BLaER1 treated with 17β-estradiol and CSF1 and Interleukin-3, amounts not matched to agents 10 nM and 100 nM (cell line): ENCODE data around the gene LRRTM3.

Experiments
- H3K27ac ChIP-seq, 11 experiments: shearing (Covaris generic); formaldehyde crosslinking; 2 replicates each; pipeline ENCODE4 v1.8.1; 2022
- H3K27me3 ChIP-seq, 11 experiments: shearing (Covaris generic); formaldehyde crosslinking; 2 replicates each; pipeline ENCODE4 v1.8.1; 2022
- H3K36me3 ChIP-seq, 11 experiments: shearing (Covaris generic); formaldehyde crosslinking; 2 replicates each; pipeline ENCODE4 v1.8.1; 2022
- H3K4me1 ChIP-seq, 10 experiments: shearing (Covaris generic); formaldehyde crosslinking; 2 replicates each; pipeline ENCODE4 v1.8.1; 2022
- H3K4me2 ChIP-seq, 11 experiments: shearing (Covaris generic); formaldehyde crosslinking; 2 replicates each; pipeline ENCODE4 v1.8.1; 2022
- H3K4me3 ChIP-seq, 10 experiments: shearing (Covaris generic); formaldehyde crosslinking; 2 replicates each; pipeline ENCODE4 v1.8.1; 2022
- H3K9ac ChIP-seq, 11 experiments: shearing (Covaris generic); formaldehyde crosslinking; 2 replicates each; pipeline ENCODE4 v1.8.1; 2022
- H3K9me3 ChIP-seq, 11 experiments: shearing (Covaris generic); formaldehyde crosslinking; replicated peaks in 1 of 11; 2 replicates each; pipeline ENCODE4 v1.8.1; 2022
- H4K20me1 ChIP-seq, 11 experiments: shearing (Covaris generic); formaldehyde crosslinking; 2 replicates each; pipeline ENCODE4 v1.8.1; 2022
- Cebpa-rat ChIP-seq, 11 experiments: shearing (Covaris generic); IDR thresholded peaks; 2 replicates each; pipeline ENCODE4 v1.8.1; 2022

Gene LRRTM3

GRCh38 chr10:67045404-67045803 lies 119.6 kb downstream of the LRRTM3 start:
- H3K4me3 ChIP-seq: no peak overlapping the region
- H3K4me1 ChIP-seq: no peaks in the 10 kb centered on the region
- H3K27me3 ChIP-seq: no peaks in the 10 kb centered on the region
- peaks cover 0 to 4% (median 0%) of the 10 kb centered on the region in 11 experiments; a peak in 1 of 22 replicates for H3K9me3 ChIP-seq
- TF ChIP-seq Cebpa-rat (IDR thresholded peaks at IDR 0.05): no peak
- no peaks in the 10 kb centered on the region for H4K20me1 ChIP-seq
- no peak overlapping the region for H3K9ac ChIP-seq
- H3K36me3 ChIP-seq: no peaks in the 10 kb centered on the region
- no peak overlapping the region for H3K4me2 ChIP-seq
- no peak overlapping the region for H3K27ac ChIP-seq

DNA sequence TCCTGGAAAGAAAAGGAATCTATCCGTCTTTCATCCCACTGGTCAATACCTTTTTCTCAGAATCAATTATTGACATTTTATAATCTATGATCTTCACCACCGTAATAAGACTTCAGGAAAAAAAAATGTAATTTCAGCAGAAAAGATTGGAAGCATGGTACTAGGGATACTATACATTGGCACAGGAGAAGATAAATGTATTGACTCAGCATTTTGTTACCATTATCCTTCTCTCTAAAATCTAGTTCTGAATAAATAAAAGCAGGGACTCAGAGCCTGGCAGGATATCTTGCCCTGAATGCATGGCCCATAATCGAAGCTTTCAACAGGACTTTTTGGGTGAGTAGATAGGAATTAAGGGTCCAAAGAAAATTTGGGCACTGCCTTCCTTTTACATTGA lies 120.7 kb downstream of the LRRTM3 start:
- Histone ChIP-seq H3K9me3 (peaks cover 0 to 4% (median 0%) of the 10 kb centered on the region in 11 experiments; a peak in 1 of 22 replicates), H3K4me2 (no peak overlapping the region), H3K27ac (no peak overlapping the region), H3K27me3 (no peaks in the 10 kb centered on the region), H3K36me3 (no peaks in the 10 kb centered on the region), H3K4me1 (no peaks in the 10 kb centered on the region), H4K20me1 (no peaks in the 10 kb centered on the region), H3K9ac (no peak overlapping the region), H3K4me3 (no peak overlapping the region)
- TF ChIP-seq Cebpa-rat (IDR thresholded peaks at IDR 0.05): no peak

DNA sequence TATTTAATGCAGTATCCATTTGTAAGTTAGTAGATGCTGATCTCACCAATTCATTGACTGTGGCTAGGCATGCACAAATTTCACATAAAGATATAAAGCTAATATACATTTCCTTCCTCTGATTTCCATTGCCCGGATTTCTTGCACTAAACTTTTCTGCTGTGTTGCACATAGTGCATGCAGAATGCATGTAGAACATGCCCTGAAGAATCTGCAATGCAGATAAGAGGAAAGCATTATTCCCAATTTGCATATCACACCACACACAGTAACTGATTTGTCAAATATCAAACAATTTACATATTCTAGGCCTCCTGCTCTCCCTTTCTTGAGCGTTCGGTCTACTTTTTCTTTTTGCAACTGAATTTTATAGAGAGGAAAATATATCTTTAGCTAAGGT lies 124.2 kb downstream of the LRRTM3 start:
- TF ChIP-seq Cebpa-rat (IDR thresholded peaks at IDR 0.05): no peak
- H3K36me3 ChIP-seq: no peaks in the 10 kb centered on the region
- H3K4me2 ChIP-seq: no peak overlapping the region
- no peaks in the 10 kb centered on the region for H3K27me3 ChIP-seq
- H3K9me3 ChIP-seq: peaks cover 0 to 4% (median 0%) of the 10 kb centered on the region in 11 experiments; a peak in 1 of 22 replicates
- no peak overlapping the region for H3K9ac ChIP-seq
- H3K4me1 ChIP-seq: no peaks in the 10 kb centered on the region
- no peak overlapping the region for H3K4me3 ChIP-seq
- no peak overlapping the region for H3K27ac ChIP-seq
- H4K20me1 ChIP-seq: no peaks in the 10 kb centered on the region

DNA sequence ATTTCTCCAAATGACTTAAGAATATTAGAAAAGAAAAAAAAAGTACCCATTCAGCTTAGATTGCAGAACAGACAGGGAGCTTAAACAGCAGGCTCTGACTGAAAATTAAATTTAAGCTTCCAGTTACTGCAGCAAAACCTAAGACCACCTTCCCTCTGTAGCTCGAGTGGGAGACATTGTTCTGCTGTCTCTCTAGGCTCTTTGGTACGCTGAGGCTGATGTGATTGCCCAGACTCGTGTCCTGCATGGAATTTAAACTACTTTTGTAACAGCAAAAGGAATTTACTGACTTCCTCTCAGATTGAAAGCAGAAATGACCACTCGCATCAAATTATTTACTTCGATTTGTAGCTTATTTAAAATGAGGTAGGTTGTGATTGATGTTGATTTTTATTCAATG lies 124.6 kb downstream of the LRRTM3 start:
- Histone ChIP-seq H3K9me3 (peaks cover 0 to 3% (median 0%) of the 10 kb centered on the region in 11 experiments; a peak in 1 of 22 replicates), H3K4me2 (no peak overlapping the region), H3K4me1 (no peaks in the 10 kb centered on the region), H3K4me3 (no peak overlapping the region), H3K36me3 (no peaks in the 10 kb centered on the region), H3K27ac (no peak overlapping the region), H4K20me1 (no peaks in the 10 kb centered on the region), H3K27me3 (no peaks in the 10 kb centered on the region), H3K9ac (no peak overlapping the region)
- no peak for TF ChIP-seq Cebpa-rat (IDR thresholded peaks at IDR 0.05)

GRCh38 chr10:67072654-67073053 lies 146.8 kb downstream of the LRRTM3 start:
- Histone ChIP-seq H3K27me3 (no peaks in the 10 kb centered on the region), H3K9me3 (no peaks in the 10 kb centered on the region), H3K9ac (no peak overlapping the region), H3K36me3 (no peaks in the 10 kb centered on the region), H3K4me2 (no peak overlapping the region), H4K20me1 (no peaks in the 10 kb centered on the region), H3K4me1 (no peaks in the 10 kb centered on the region), H3K4me3 (no peak overlapping the region), H3K27ac (no peak overlapping the region)
- no peak for TF ChIP-seq Cebpa-rat (IDR thresholded peaks at IDR 0.05)

DNA sequence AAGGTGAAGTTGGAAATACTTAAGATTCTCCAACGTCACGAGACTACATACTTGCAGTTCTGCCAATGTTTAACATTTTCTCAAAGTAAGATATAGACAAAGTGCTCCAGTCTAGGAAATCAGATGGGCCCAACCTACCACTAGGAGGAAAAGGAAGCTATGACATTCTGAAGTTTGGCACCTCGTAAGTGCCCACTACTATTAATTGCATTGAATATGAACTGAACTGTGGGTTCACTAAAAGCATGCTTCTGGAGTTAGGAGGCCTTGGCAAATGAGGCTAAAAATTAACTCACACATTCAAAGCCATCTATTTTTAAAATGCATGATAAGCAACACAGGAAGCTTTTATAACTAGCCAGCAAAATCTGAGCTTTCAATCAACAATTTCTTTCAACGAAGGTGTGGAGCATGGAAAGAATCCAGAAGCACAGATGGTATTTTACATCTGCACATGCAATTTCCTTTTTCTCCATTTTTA lies 149.7 kb downstream of the LRRTM3 start:
- no peak overlapping the region for H3K27ac ChIP-seq
- H3K36me3 ChIP-seq: no peaks in the 10 kb centered on the region
- H3K4me1 ChIP-seq: no peaks in the 10 kb centered on the region
- TF ChIP-seq Cebpa-rat (IDR thresholded peaks at IDR 0.05): no peak
- no peaks in the 10 kb centered on the region for H3K9me3 ChIP-seq
- no peak overlapping the region for H3K4me2 ChIP-seq
- no peaks in the 10 kb centered on the region for H4K20me1 ChIP-seq
- no peak overlapping the region for H3K4me3 ChIP-seq
- no peaks in the 10 kb centered on the region for H3K27me3 ChIP-seq
- H3K9ac ChIP-seq: no peak overlapping the region

DNA sequence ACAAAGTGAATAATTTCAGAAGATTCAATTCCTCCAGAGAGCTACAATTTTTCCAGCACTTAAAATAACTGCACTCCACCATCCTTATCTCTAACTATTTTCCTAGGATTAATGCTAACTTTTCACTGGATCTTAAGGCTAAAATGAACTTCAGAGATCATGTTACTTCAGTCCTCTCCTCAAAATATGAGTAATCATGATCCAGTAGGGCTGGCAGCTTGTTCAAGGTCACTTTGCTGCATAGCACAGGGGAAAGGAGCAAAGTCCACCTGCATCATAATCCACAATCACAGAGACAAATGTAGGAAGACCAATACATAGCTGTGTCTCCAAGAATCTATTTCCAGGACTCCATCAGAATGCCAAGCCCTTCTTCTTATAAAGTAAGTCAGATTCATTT lies 150.3 kb downstream of the LRRTM3 start:
- Histone ChIP-seq H3K4me1 (no peaks in the 10 kb centered on the region), H4K20me1 (no peaks in the 10 kb centered on the region), H3K27ac (no peak overlapping the region), H3K4me3 (no peak overlapping the region), H3K4me2 (no peak overlapping the region), H3K27me3 (no peaks in the 10 kb centered on the region), H3K9me3 (no peaks in the 10 kb centered on the region), H3K9ac (no peak overlapping the region), H3K36me3 (no peaks in the 10 kb centered on the region)
- TF ChIP-seq Cebpa-rat (IDR thresholded peaks at IDR 0.05): no peak

DNA sequence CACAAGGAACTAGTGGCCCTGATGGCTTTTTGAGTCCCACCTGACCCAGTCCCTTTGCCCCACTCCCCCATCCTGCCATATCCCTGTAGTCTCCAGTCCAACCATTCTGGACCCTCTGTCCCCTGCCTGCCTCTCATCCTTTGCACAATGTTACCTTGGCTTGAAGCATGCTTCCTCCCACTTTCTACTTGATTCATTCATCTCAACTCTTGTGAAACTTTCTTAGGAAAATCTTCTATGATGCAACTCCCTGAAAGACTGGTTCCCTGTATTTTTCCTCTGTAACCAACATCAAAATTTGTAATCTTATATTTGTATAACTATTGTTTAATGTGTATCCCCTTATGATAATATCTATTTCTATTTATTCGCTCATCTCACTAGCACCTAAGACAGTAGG lies 151.5 kb downstream of the LRRTM3 start:
- Histone ChIP-seq H3K27me3 (no peaks in the 10 kb centered on the region), H3K4me3 (no peak overlapping the region), H3K9me3 (no peaks in the 10 kb centered on the region), H4K20me1 (no peaks in the 10 kb centered on the region), H3K27ac (no peak overlapping the region), H3K36me3 (no peaks in the 10 kb centered on the region), H3K9ac (no peak overlapping the region), H3K4me2 (no peak overlapping the region), H3K4me1 (no peaks in the 10 kb centered on the region)
- TF ChIP-seq Cebpa-rat (IDR thresholded peaks at IDR 0.05): no peak

DNA sequence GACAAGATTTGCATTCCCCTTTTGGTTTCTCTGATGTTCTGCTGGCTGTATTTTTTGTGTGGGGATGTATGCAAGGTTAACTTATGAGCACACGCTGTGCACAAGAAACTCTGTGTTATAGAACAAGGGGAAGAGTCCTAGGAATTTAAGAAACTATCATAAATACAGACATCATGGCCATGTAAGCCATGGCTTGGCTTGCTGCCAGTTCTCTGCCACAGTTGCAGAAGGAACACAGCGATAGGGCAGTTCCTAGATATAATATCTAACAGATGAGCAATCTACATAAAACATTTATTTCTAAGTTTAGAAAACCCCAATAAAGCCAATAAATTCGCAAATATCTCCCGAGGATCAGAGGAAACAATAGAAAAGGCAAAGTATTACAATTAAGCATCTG lies 153.3 kb downstream of the LRRTM3 start:
- Histone ChIP-seq H3K9me3 (no peaks in the 10 kb centered on the region), H3K27ac (no peak overlapping the region), H4K20me1 (no peaks in the 10 kb centered on the region), H3K27me3 (no peaks in the 10 kb centered on the region), H3K36me3 (no peaks in the 10 kb centered on the region), H3K9ac (no peak overlapping the region), H3K4me3 (no peak overlapping the region), H3K4me1 (no peaks in the 10 kb centered on the region), H3K4me2 (no peak overlapping the region)
- TF ChIP-seq Cebpa-rat (IDR thresholded peaks at IDR 0.05): no peak

DNA sequence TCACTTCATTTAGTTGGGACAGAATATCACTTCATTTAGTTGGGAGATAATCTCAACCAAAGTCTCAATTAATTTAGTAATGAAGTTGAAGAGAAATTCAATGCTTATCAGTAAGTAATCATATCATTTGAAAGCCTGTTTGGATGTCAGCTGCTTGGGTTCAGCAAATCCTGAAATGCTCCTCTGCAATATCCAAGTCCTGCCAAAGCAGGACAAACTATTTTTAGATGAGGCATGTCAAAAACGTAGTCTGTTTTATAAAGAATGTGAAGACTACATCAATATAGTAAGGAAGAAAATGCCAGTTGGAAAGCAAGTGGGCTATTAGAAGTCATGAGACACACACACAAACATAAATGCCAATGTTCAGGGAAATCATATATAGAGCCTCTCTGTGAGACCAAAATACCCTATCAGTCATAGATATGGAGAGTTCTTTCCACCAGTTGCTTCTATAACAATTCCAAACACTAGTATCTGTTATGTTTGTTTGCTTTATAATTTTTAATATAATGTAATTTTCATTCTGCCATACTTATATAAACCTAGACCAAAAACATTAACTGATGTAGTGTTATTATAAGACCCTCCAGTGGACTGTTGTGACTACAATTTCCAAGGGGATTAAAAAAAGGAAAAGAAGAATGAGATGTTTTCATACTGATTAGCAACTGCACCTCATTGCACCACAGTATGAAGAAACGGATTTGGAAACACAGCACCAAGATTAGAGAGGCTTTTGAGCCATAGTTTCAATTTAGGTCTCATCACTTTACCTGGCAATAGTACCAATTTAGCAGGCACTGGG lies 160.7 kb downstream of the LRRTM3 start:
- Histone ChIP-seq H3K36me3 (no peaks in the 10 kb centered on the region), H3K4me2 (no peak overlapping the region), H4K20me1 (no peaks in the 10 kb centered on the region), H3K27ac (no peak overlapping the region), H3K27me3 (no peaks in the 10 kb centered on the region), H3K4me1 (no peaks in the 10 kb centered on the region), H3K4me3 (no peak overlapping the region), H3K9ac (no peak overlapping the region), H3K9me3 (no peaks in the 10 kb centered on the region)
- TF ChIP-seq Cebpa-rat (IDR thresholded peaks at IDR 0.05): no peak
